H1 (cell line): ENCODE data around the gene TSPAN4. TPM values are rescaled to one million over a fixed set of nuclear protein-coding genes. Genes with fewer than 3 reads are reported as not detected.

ENCODE experiments used
- CTCF ChIA-PET: fragments of 300-600 bp; sonication (Branson Sonifier 250); formaldehyde crosslinking; loops from one replicate; lab custom pipeline; 2021; ENCODE audit not compliant: partially characterized antibody; lab: Charles Lee
- POLR2A ChIA-PET: fragments of 300-600 bp; sonication (Branson Sonifier 250); formaldehyde crosslinking; loops from one replicate; lab custom pipeline; 2021; ENCODE audit warnings: inconsistent platforms; ENCODE audit not compliant: partially characterized antibody; lab: Charles Lee
- DNase-seq, 2 experiments: peaks; one replicate each; pipeline versions ENCODE4 v3.0.0 to v3.0.0-alpha.2; 2010 to 2022; ENCODE audit warnings: low spot score in 2 of 2, low read depth in 1 of 2, mixed read lengths in 1 of 2
- FAIRE-seq: peaks from 2 replicates; lab custom pipeline; 2011; peaks lifted over from hg19 to GRCh38; lab: Jason Lieb, UNC
- H2AFZ ChIP-seq: 2 replicates; pipeline ENCODE4 v1.8.1; 2012; ENCODE audit warnings: low read length, inconsistent platforms
- H2AK5ac ChIP-seq: 2 replicates; pipeline ENCODE4 v1.6.1; 2013; ENCODE audit warnings: low read depth, low read length
- H2BK120ac ChIP-seq: replicated peaks from 2 replicates; pipeline ENCODE3; 2013; ENCODE audit warnings: low read depth, low read length, inconsistent platforms
- H2BK12ac ChIP-seq: 2 replicates; pipeline ENCODE4 v1.6.1; 2013; ENCODE audit warnings: low read depth, low read length
- H2BK15ac ChIP-seq: 2 replicates; pipeline ENCODE4 v1.6.1; 2013; ENCODE audit warnings: low read length
- H2BK20ac ChIP-seq: 2 replicates; pipeline ENCODE4 v1.6.1; 2013; ENCODE audit warnings: low read length
- H2BK5ac ChIP-seq: 2 replicates; pipeline ENCODE4 v1.6.1; 2013; ENCODE audit warnings: low read depth, low read length
- H3K14ac ChIP-seq: 2 replicates; pipeline ENCODE4 v1.6.1; 2013; ENCODE audit warnings: inconsistent platforms; ENCODE audit not compliant: insufficient read length
- H3K18ac ChIP-seq: 2 replicates; pipeline ENCODE4 v1.6.1; 2013; ENCODE audit warnings: low read length; ENCODE audit errors: extremely low read depth
- H3K23ac ChIP-seq: 2 replicates; pipeline ENCODE4 v1.6.1; 2013; ENCODE audit warnings: inconsistent platforms; ENCODE audit not compliant: insufficient read length
- H3K23me2 ChIP-seq: 2 replicates; pipeline ENCODE4 v1.6.1; 2013; ENCODE audit warnings: low read depth, low read length
- H3K27ac ChIP-seq: 2 replicates; pipeline ENCODE4 v1.6.1; 2011; ENCODE audit warnings: low read depth, low read length, inconsistent platforms
- H3K27me3 ChIP-seq, 4 experiments: replicated peaks in 1 of 4; 1 replicate in 1 of 4; 2 replicates in 3 of 4; pipeline versions ENCODE4 v1.6.1 to v1.8.1; 2011 to 2013; ENCODE audit warnings: low read length in 3 of 4, mild to moderate bottlenecking in 3 of 4, inconsistent platforms in 2 of 4, mixed read lengths in 2 of 4, moderate library complexity in 1 of 4; ENCODE audit not compliant: control insufficient read depth in 3 of 4, insufficient read depth in 3 of 4; ENCODE audit errors: extremely low read depth in 1 of 4
- H3K36me3 ChIP-seq, 4 experiments: 2 replicates each; pipeline versions ENCODE4 v1.6.1 to v1.8.1; 2011 to 2013; ENCODE audit warnings: mild to moderate bottlenecking in 4 of 4, low read length in 3 of 4, moderate library complexity in 2 of 4, control low read depth in 1 of 4, inconsistent platforms in 1 of 4; ENCODE audit not compliant: insufficient read depth in 4 of 4, control insufficient read depth in 2 of 4
- H3K4ac ChIP-seq: replicated peaks from 2 replicates; pipeline ENCODE3; 2013; ENCODE audit warnings: low read length, low read depth, mixed read lengths, inconsistent platforms; ENCODE audit not compliant: insufficient read length
- H3K4me1 ChIP-seq, 4 experiments: replicated peaks in 1 of 4; 1 replicate in 1 of 4; 2 replicates in 3 of 4; pipeline versions ENCODE4 v1.6.1 to v1.8.1; 2011 to 2013; ENCODE audit warnings: low read length in 3 of 4, inconsistent platforms in 2 of 4, mixed read lengths in 1 of 4; ENCODE audit not compliant: insufficient read depth in 4 of 4, control insufficient read depth in 3 of 4
- H3K4me2 ChIP-seq, 2 experiments: 2 replicates each; pipeline versions ENCODE4 v1.6.1 to v1.8.1; 2011 to 2013; ENCODE audit warnings: low read depth in 2 of 2, low read length in 2 of 2, control low read depth in 1 of 2, inconsistent platforms in 1 of 2, mild to moderate bottlenecking in 1 of 2; ENCODE audit not compliant: insufficient read depth in 1 of 2
- H3K4me3 ChIP-seq, 4 experiments: fragments of 200-600, 300-600 bp in 1 of 4; sonication (generic), shearing (Covaris generic), sonication (Bioruptor Twin) in 1 of 4; 2 replicates each; pipeline versions ENCODE4 v1.5.1 to v1.8.1; 2011 to 2016; ENCODE audit warnings: low read length in 4 of 4, low read depth in 3 of 4, control low read depth in 2 of 4, inconsistent platforms in 2 of 4, mild to moderate bottlenecking in 2 of 4, mixed read lengths in 1 of 4, moderate library complexity in 1 of 4; ENCODE audit not compliant: insufficient read depth in 2 of 4; ENCODE audit errors: extremely low read depth in 1 of 4
- H3K56ac ChIP-seq: replicated peaks from 2 replicates; pipeline ENCODE3; 2013; ENCODE audit warnings: low read depth, mild to moderate bottlenecking, mixed read lengths, low read length, inconsistent platforms; ENCODE audit not compliant: insufficient read length
- H3K79me1 ChIP-seq: 2 replicates; pipeline ENCODE4 v1.6.1; 2013; ENCODE audit warnings: low read depth, low read length, control low read depth
- H3K79me2 ChIP-seq, 2 experiments: 2 replicates each; pipeline versions ENCODE4 v1.6.1 to v1.8.1; 2012 to 2013; ENCODE audit warnings: low read length in 2 of 2, mild to moderate bottlenecking in 2 of 2, inconsistent platforms in 1 of 2; ENCODE audit not compliant: insufficient read depth in 2 of 2, control insufficient read depth in 1 of 2
- H3K9ac ChIP-seq, 4 experiments: replicated peaks in 1 of 4; 1 replicate in 1 of 4; 2 replicates in 3 of 4; pipeline versions ENCODE4 v1.6.1 to v1.8.1; 2011 to 2013; ENCODE audit warnings: low read depth in 3 of 4, low read length in 3 of 4, control low read depth in 2 of 4, mild to moderate bottlenecking in 2 of 4, moderate library complexity in 2 of 4, inconsistent platforms in 1 of 4; ENCODE audit errors: extremely low read depth in 1 of 4
- H3K9me3 ChIP-seq, 2 experiments: 2 replicates each; pipeline versions ENCODE4 v1.6.1 to v1.8.1; 2012 to 2013; ENCODE audit warnings: mild to moderate bottlenecking in 2 of 2, moderate library complexity in 2 of 2, control low read depth in 1 of 2, inconsistent platforms in 1 of 2, low read depth in 1 of 2, low read length in 1 of 2, mixed read lengths in 1 of 2; ENCODE audit not compliant: insufficient read depth in 2 of 2
- H4K20me1 ChIP-seq, 2 experiments: replicated peaks in 1 of 2; 2 replicates each; pipeline versions ENCODE3 to v1.8.1; 2011 to 2013; ENCODE audit warnings: inconsistent platforms in 2 of 2, low read length in 2 of 2, mild to moderate bottlenecking in 1 of 2; ENCODE audit not compliant: insufficient read depth in 2 of 2, control insufficient read depth in 1 of 2
- H4K5ac ChIP-seq: 2 replicates; pipeline ENCODE4 v1.6.1; 2013; ENCODE audit warnings: low read length, low read depth, mixed read lengths, inconsistent platforms; ENCODE audit not compliant: insufficient read length
- H4K8ac ChIP-seq: 2 replicates; pipeline ENCODE4 v1.8.0; 2013; ENCODE audit warnings: mild to moderate bottlenecking, moderate library complexity, low read length, inconsistent platforms; ENCODE audit not compliant: insufficient read depth; ENCODE audit errors: extremely low read depth
- H4K91ac ChIP-seq: replicated peaks from 2 replicates; pipeline ENCODE3; 2013; ENCODE audit warnings: low read length, mixed read lengths, inconsistent platforms; ENCODE audit not compliant: insufficient read length
- BCL11A ChIP-seq, 2 experiments: IDR thresholded peaks; one replicate each; pipeline ENCODE4 v1.6.1; 2011; ENCODE audit warnings: low read depth in 2 of 2, low read length in 2 of 2, mild to moderate bottlenecking in 2 of 2
- CEBPB ChIP-seq: IDR thresholded peaks from 2 replicates; pipeline ENCODE4 v1.6.1; 2012; ENCODE audit warnings: low read depth, low read length
- EZH2 ChIP-seq: fragments of 200-600 bp; sonication (generic); IDR thresholded peaks from 2 replicates; pipeline ENCODE4 v1.7.1; 2012; ENCODE audit warnings: low read depth, mild to moderate bottlenecking, moderate library complexity, low read length, inconsistent platforms; ENCODE audit not compliant: severe bottlenecking
- FOSL1 ChIP-seq: IDR thresholded peaks from 2 replicates; pipeline ENCODE4 v1.6.1; 2011; ENCODE audit warnings: mild to moderate bottlenecking, low read depth, low read length, moderate library complexity; ENCODE audit not compliant: insufficient read depth
- JUN ChIP-seq: IDR thresholded peaks from 2 replicates; pipeline ENCODE4 v1.6.1; 2011; ENCODE audit warnings: low read depth, mild to moderate bottlenecking, improper control_type of control experiment, low read length
- NANOG ChIP-seq: IDR thresholded peaks from 2 replicates; pipeline ENCODE4 v1.6.1; 2011; ENCODE audit warnings: low read length, low read depth, mild to moderate bottlenecking, inconsistent platforms; ENCODE audit not compliant: insufficient read depth, poor library complexity, severe bottlenecking
- NRF1 ChIP-seq: IDR thresholded peaks from 2 replicates; pipeline ENCODE4 v1.6.1; 2011; ENCODE audit warnings: mild to moderate bottlenecking, low read depth, low read length, improper control_type of control experiment
- SIN3A ChIP-seq, 2 experiments: IDR thresholded peaks in 1 of 2; conservative IDR thresholded peaks in 1 of 2; 2 replicates each; pipeline ENCODE4 v1.6.1; 2011 to 2012; ENCODE audit warnings: low read length in 2 of 2, improper control_type of control experiment in 1 of 2, low read depth in 1 of 2, mild to moderate bottlenecking in 1 of 2
- SIRT6 ChIP-seq: IDR thresholded peaks from one replicate; pipeline ENCODE4 v1.7.1; 2012; ENCODE audit warnings: low read length, inconsistent platforms
- SP2 ChIP-seq: IDR thresholded peaks from 2 replicates; pipeline ENCODE4 v1.6.1; 2012; ENCODE audit warnings: mild to moderate bottlenecking, low read length, inconsistent platforms
- USF2 ChIP-seq: IDR thresholded peaks from 2 replicates; pipeline ENCODE4 v1.6.1; 2011; ENCODE audit warnings: low read length, improper control_type of control experiment
- YY1 ChIP-seq: IDR thresholded peaks from 2 replicates; pipeline ENCODE4 v1.6.1; 2011; ENCODE audit warnings: low read depth, mild to moderate bottlenecking, low read length
- WGBS, 2 experiments: shearing (Covaris generic) in 1 of 2; methylation state at CpG; one replicate each; pipeline versions ENCODE4 v1.1.6 to v1.1.7; 2013 to 2015; ENCODE audit warnings: low lambda C conversion rate in 2 of 2, mixed read lengths in 2 of 2, inconsistent platforms in 1 of 2, low coverage in 1 of 2, missing lambda C conversion rate in 1 of 2; ENCODE audit not compliant: insufficient replicate concordance in 2 of 2, insufficient coverage in 1 of 2, insufficient read length in 1 of 2; ENCODE audit errors: extremely low coverage in 1 of 2, missing lambda C conversion rate in 1 of 2; 5-methylcytosine and 5-hydroxymethylcytosine counted together
- polyA plus RNA-seq, 7 experiments: library from polyadenylated mRNA; depleted of rRNA in 3 of 7; stranded (reverse) in 5 of 7; unstranded in 2 of 7; fragments of >200 nt in 5 of 7; fragments of 200-250 nt in 2 of 7; gene quantifications; 1 replicate in 5 of 7; 2 replicates in 1 of 7; 4 replicates in 1 of 7; pipeline versions ENCODE4 v1.2.1 to v1.2.3, GENCODE V29; 2011 to 2013; ENCODE audit warnings: missing spikeins in 2 of 7, mixed read lengths in 2 of 7
- total RNA-seq: library from RNA; stranded (reverse); fragmentation: NEBNext Ultra II Directional; extraction: Animal tissue kit (Norgen Biotek cat#: 25700); gene quantifications from 2 replicates; pipeline ENCODE4 v1.2.1, GENCODE V29; 2021

Gene TSPAN4
- total and polyA plus RNA-seq, 2 of the 8 experiments (the other 6 are each of a cell fraction or from before 2014, with no cell fraction given): 74.1 to 145 TPM

- DNase-seq (no peak), FAIRE-seq (no peak)
- Histone ChIP-seq H2BK12ac (peak overlapping the region; percentile 40; the same call in 1 of the 2 replicates), H3K9ac (no peak overlapping the region), H2BK5ac (peak overlapping the region; percentile 87; the same call in 1 of the 2 replicates), H2BK20ac (0 out of 2 replicates have a peak overlapping the region, but pooled peaks have one; percentile 72), H4K8ac (peak overlapping the region; percentile 94), H3K4ac (no peak overlapping the region), H4K5ac (peak overlapping the region; percentile 65), H4K20me1 (peaks cover 0 to 5% of the 10 kb centered on the region in 2 experiments), H3K27me3 (no peaks in the 10 kb centered on the region), H2BK15ac (peak overlapping the region; percentile 50; the same call in 1 of the 2 replicates), H3K4me2 (peak overlapping the region; percentile 74 to 97; a peak in 3 of 4 replicates), H3K79me2 (peaks cover 0 to 31% of the 10 kb centered on the region in 2 experiments; a peak in 3 of 4 replicates), H2AK5ac (no peak overlapping the region), H2BK120ac (no peak overlapping the region), H3K23ac (no peak overlapping the region), H3K14ac (no peak overlapping the region), H3K18ac (peak overlapping the region; percentile 93; the same call in 1 of the 2 replicates), H3K27ac (no peak overlapping the region), H3K9me3 (no peaks in the 10 kb centered on the region), H2AFZ (no peak overlapping the region), H3K23me2 (peaks cover 15% of the 10 kb centered on the region), H4K91ac (peak overlapping the region; percentile 63), H3K36me3 (no peaks in the 10 kb centered on the region), H3K4me1 (peaks cover 0 to 14% (median 6%) of the 10 kb centered on the region in 4 experiments; a peak in 6 of 7 replicates), H3K79me1 (peaks cover 22% of the 10 kb centered on the region), H3K56ac (no peak overlapping the region), H3K4me3 (peak overlapping the region in 3 of 4 experiments; percentile 52 to 89 (median 60); a peak in 5 of 8 replicates)
- ChIA-PET POLR2A (interaction anchor here (0.6 to 1.8 kb wide), 9 partner anchors 10 to 123 kb away, joined by 3 to 7 read pairs (median 3); no protein-coding TSS in a partner anchor), CTCF (interaction anchor here (0.9 to 1.6 kb wide), 6 partner anchors 11 to 139 kb away, joined by 3 to 7 read pairs (median 4); no protein-coding TSS in a partner anchor)
- 99% methylated on average over 11 of the region's 11 CpGs; no CpG with 5 or more reads in 1 of the 2 experiments for WGBS, 2 experiments
- TF ChIP-seq NANOG: no peak
- no peak for TF ChIP-seq YY1
- TF ChIP-seq SIRT6: no peak
- no peak for TF ChIP-seq JUN
- no peak for TF ChIP-seq BCL11A (IDR thresholded peaks at IDR 0.05; ENCODE audit: low read depth in 2 of 2, low read length in 2 of 2)
- TF ChIP-seq EZH2: no peak
- no peak for TF ChIP-seq FOSL1
- no peak for TF ChIP-seq NRF1
- TF ChIP-seq SIN3A (conservative IDR thresholded peaks at IDR 0.05 in 1 of 2, IDR thresholded peaks at IDR 0.05 in 1 of 2; ENCODE audit: low read depth in 1 of 2, low read length in 2 of 2): no peak
- TF ChIP-seq USF2: no peak
- no peak for TF ChIP-seq CEBPB
- no peak for TF ChIP-seq SP2
Observed at GRCh38 chr11:911890-912219, 69.2 kb downstream of the TSPAN4 start.
